Endothelial cell (in vitro differentiated cells): Measurements from ENCODE around the gene BCAR3. TPM values are rescaled to one million over a fixed set of nuclear protein-coding genes. Genes with fewer than 3 reads are reported as not detected.

Experiments
- DNase-seq: peaks from one replicate; pipeline ENCODE4 v3.0.0; 2021; ENCODE audit warnings: low spot score
- H3K27ac Mint-ChIP-seq: one replicate; pipeline ENCODE4 v1.8.0; 2021; ENCODE audit warnings: mixed read lengths, inconsistent platforms; ENCODE audit not compliant: unreplicated experiment
- H3K27me3 Mint-ChIP-seq: one replicate; pipeline ENCODE4 v1.8.0; 2021; ENCODE audit warnings: mild to moderate bottlenecking, moderate library complexity, mixed read lengths, inconsistent platforms; ENCODE audit not compliant: unreplicated experiment
- H3K36me3 Mint-ChIP-seq: one replicate; pipeline ENCODE4 v1.8.0; 2021; ENCODE audit warnings: mild to moderate bottlenecking, low read depth, mixed read lengths, inconsistent platforms; ENCODE audit not compliant: unreplicated experiment
- H3K4me1 Mint-ChIP-seq: one replicate; pipeline ENCODE4 v1.8.0; 2021; ENCODE audit warnings: mild to moderate bottlenecking, mixed read lengths, inconsistent platforms; ENCODE audit not compliant: unreplicated experiment
- H3K4me3 Mint-ChIP-seq: one replicate; pipeline ENCODE4 v1.8.0; 2021; ENCODE audit warnings: mild to moderate bottlenecking, mixed read lengths, inconsistent platforms; ENCODE audit not compliant: unreplicated experiment
- H3K9me3 Mint-ChIP-seq: one replicate; pipeline ENCODE4 v1.8.0; 2021; ENCODE audit warnings: mixed read lengths, inconsistent platforms; ENCODE audit not compliant: unreplicated experiment
- total RNA-seq: library from RNA; stranded (reverse); fragmentation: NEBNext Ultra II Directional; extraction: Animal tissue kit (Norgen Biotek cat#: 25700); gene quantifications from one replicate; pipeline ENCODE4 v1.2.1, GENCODE V29; 2021; ENCODE audit not compliant: unreplicated experiment
- TF ChIP-seq, protein P1 (sequence below): fragments of 200-600 bp; sonication (generic); IDR thresholded peaks from one replicate; pipeline ENCODE4 v1.5.0; 2021; ENCODE audit warnings: antibody characterized with exemption; ENCODE audit not compliant: unreplicated experiment

BCAR3 gene
- total RNA-seq, 1 donor from 2014 or later, result 19.9 TPM

GRCh38 chr1:93605812-93606512 is 75.7 kb downstream of the BCAR3 start:
- no peaks in the 10 kb centered on the region for H3K9me3 Mint-ChIP-seq
- no peak for DNase-seq
- H3K4me1 Mint-ChIP-seq, result peaks cover 45% of the 10 kb centered on the region
- TF ChIP-seq, protein P1, sequence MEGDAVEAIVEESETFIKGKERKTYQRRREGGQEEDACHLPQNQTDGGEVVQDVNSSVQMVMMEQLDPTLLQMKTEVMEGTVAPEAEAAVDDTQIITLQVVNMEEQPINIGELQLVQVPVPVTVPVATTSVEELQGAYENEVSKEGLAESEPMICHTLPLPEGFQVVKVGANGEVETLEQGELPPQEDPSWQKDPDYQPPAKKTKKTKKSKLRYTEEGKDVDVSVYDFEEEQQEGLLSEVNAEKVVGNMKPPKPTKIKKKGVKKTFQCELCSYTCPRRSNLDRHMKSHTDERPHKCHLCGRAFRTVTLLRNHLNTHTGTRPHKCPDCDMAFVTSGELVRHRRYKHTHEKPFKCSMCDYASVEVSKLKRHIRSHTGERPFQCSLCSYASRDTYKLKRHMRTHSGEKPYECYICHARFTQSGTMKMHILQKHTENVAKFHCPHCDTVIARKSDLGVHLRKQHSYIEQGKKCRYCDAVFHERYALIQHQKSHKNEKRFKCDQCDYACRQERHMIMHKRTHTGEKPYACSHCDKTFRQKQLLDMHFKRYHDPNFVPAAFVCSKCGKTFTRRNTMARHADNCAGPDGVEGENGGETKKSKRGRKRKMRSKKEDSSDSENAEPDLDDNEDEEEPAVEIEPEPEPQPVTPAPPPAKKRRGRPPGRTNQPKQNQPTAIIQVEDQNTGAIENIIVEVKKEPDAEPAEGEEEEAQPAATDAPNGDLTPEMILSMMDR, result no peak
- H3K4me3 Mint-ChIP-seq, result no peak overlapping the region
- H3K27ac Mint-ChIP-seq, result no peak overlapping the region
- peaks cover 6% of the 10 kb centered on the region for H3K36me3 Mint-ChIP-seq
- H3K27me3 Mint-ChIP-seq, result peaks cover 7% of the 10 kb centered on the region

DNA sequence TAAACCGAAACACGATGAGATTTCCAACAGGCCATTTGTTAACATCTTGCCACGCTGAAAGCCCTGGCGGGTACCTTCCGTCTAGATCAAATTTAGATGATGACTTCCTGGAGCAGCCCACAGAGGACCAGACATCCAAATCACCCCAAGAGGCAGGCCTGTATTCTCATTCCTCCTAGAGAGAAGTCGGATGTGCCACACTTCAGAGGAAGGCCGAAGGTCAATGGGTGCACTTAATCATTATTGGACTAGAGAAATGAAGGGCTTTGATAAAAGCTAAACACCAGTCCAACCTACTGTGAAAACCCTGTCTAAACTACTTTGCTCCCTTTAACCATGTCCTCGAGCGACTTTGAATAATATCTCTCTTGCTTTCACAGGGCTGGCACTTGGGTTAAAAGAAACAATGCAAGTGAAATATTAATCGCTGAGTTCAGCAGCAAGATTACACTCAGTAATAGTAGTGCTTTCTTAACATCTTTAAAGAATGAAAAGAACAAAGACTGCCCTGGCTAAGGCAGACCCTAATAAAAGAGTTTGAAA is 76.5 kb downstream of the BCAR3 start:
- peaks cover 45% of the 10 kb centered on the region for H3K4me1 Mint-ChIP-seq
- peaks cover 7% of the 10 kb centered on the region for H3K27me3 Mint-ChIP-seq
- H3K27ac Mint-ChIP-seq, result no peak overlapping the region
- no peaks in the 10 kb centered on the region for H3K9me3 Mint-ChIP-seq
- TF ChIP-seq, protein P1, result no peak
- DNase-seq, result no peak
- peaks cover 6% of the 10 kb centered on the region for H3K36me3 Mint-ChIP-seq
- no peak overlapping the region for H3K4me3 Mint-ChIP-seq

GRCh38 chr1:93604411-93604810 is 77.2 kb downstream of the BCAR3 start:
- TF ChIP-seq, protein P1, result no peak
- DNase-seq, result no peak
- Mint-ChIP-seq H3K27me3 (peaks cover 7% of the 10 kb centered on the region), H3K36me3 (peaks cover 6% of the 10 kb centered on the region), H3K27ac (no peak overlapping the region), H3K9me3 (no peaks in the 10 kb centered on the region), H3K4me3 (no peak overlapping the region), H3K4me1 (peaks cover 45% of the 10 kb centered on the region)

DNA sequence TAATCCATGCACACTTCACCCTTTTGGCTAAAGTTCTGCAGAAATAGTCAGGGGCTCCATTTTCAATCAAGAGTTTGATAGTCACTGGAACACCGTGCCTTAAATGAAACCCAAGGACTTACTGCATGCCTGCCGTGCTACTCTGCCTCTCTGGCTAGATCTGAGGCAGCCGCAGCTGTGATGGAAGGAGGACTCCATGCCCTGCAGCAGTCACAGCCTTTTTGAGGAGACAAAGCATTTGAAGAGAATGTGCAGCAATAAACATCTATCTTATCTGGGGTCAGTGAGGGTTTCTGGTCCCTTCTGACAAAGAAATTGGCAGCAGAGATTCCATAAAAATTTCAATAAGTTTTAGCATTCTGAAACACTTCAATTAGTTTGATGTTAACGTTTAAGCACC is 78.0 kb downstream of the BCAR3 start:
- Mint-ChIP-seq H3K9me3 (no peaks in the 10 kb centered on the region), H3K4me3 (no peak overlapping the region), H3K4me1 (peaks cover 44% of the 10 kb centered on the region), H3K36me3 (peaks cover 6% of the 10 kb centered on the region), H3K27me3 (peaks cover 2% of the 10 kb centered on the region), H3K27ac (no peak overlapping the region)
- no peak for DNase-seq
- TF ChIP-seq, protein P1, result no peak

GRCh38 chr1:93603106-93603505 is 78.5 kb downstream of the BCAR3 start:
- H3K9me3 Mint-ChIP-seq, result no peaks in the 10 kb centered on the region
- peaks cover 2% of the 10 kb centered on the region for H3K27me3 Mint-ChIP-seq
- no peak for DNase-seq
- TF ChIP-seq, protein P1, result no peak
- no peak overlapping the region for H3K4me3 Mint-ChIP-seq
- H3K36me3 Mint-ChIP-seq, result peaks cover 6% of the 10 kb centered on the region
- no peak overlapping the region for H3K27ac Mint-ChIP-seq
- peaks cover 40% of the 10 kb centered on the region for H3K4me1 Mint-ChIP-seq
